Subcutaneous abdominal adipose tissue (tissue), 5 donors: Measurements from ENCODE around the gene ELK4.

Source experiments
- H3K27ac ChIP-seq: one replicate; pipeline ENCODE4 v1.7.0; 2013; ENCODE audit warnings: low read depth, mild to moderate bottlenecking, inconsistent platforms, low read length, moderate library complexity
- H3K27me3 ChIP-seq, 5 donors: one replicate each; pipeline ENCODE4 v1.7.0; 2013; ENCODE audit warnings: low read length in 5 of 5, inconsistent platforms in 1 of 5; ENCODE audit not compliant: control insufficient read depth in 5 of 5, insufficient read depth in 4 of 5
- H3K36me3 ChIP-seq, 5 donors: one replicate each; pipeline ENCODE4 v1.7.0; 2013; ENCODE audit warnings: low read length in 5 of 5; ENCODE audit not compliant: control insufficient read depth in 5 of 5, insufficient read depth in 5 of 5
- H3K4me1 ChIP-seq, 5 donors: one replicate each; pipeline ENCODE4 v1.7.0; 2013; ENCODE audit warnings: low read length in 5 of 5, mild to moderate bottlenecking in 3 of 5, moderate library complexity in 1 of 5; ENCODE audit not compliant: control insufficient read depth in 5 of 5, insufficient read depth in 5 of 5
- H3K4me3 ChIP-seq, 5 donors: one replicate each; pipeline ENCODE4 v1.7.0; 2013; ENCODE audit warnings: low read length in 5 of 5, low read depth in 1 of 5
- H3K9ac ChIP-seq, 5 donors: one replicate each; pipeline ENCODE4 v1.7.0; 2013; ENCODE audit warnings: low read length in 5 of 5, mild to moderate bottlenecking in 4 of 5, moderate library complexity in 3 of 5
- H3K9me3 ChIP-seq, 5 donors: one replicate each; pipeline ENCODE4 v1.7.0; 2013; ENCODE audit warnings: low read length in 5 of 5; ENCODE audit not compliant: control insufficient read depth in 5 of 5
- donor health status: healthy.
- donor health status: healthy.
- donor health status: healthy.
- donor health status: healthy.
- donor health status: healthy.

Gene ELK4

DNA sequence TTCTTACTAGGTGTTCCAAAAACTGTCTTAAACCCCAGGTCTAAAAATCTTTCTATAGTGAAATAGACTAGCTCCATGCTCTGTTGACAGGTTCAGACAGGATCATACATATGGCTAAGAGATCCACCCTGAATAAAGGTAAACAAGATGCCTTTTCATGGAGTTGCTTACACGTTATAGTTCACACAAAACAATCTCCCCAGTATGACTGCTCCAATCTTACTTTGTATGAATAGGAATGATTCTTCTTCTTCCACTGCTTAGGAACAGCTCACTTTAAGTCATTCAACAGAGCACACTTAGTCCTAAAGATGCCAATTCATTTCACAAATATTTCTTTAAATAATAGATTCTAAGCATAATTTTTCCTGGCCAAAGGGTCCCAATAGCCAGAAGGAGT is 16.0 kb downstream of the ELK4 start:
- Histone ChIP-seq H3K27ac (no peak overlapping the region), H3K27me3 (no peaks in the 10 kb centered on the region), H3K9me3 (no peaks in the 10 kb centered on the region), H3K4me1 (peaks cover 0 to 8% (median 4%) of the 10 kb centered on the region in 5 donors), H3K4me3 (no peak overlapping the region), H3K36me3 (peaks cover 36 to 65% (median 50%) of the 10 kb centered on the region in 5 donors), H3K9ac (no peak overlapping the region)

DNA sequence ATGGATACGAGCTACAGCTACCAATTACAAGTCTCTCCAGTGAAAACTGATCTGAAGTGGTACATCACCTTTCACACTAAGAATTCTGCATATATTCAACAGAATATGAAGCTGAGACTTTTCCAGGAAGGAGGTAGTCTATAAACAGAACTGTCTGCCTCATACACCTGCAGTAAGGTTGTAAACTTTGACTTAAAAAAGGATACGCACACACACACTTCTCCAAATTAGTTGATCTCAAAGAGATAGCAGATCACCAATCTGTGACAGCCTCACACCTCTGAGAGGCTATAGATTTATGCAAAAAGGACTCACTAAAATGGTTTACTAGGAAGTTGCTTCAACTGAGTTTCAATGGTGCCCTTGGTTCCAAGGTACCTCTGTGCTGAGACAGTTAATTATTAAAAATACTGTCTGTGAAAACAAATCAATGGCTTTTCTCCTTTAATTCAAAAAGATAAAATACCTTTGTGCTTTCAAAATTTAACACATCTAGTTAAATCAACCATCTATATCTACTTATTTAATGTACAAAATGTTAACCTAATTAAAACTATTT is 17.9 kb downstream of the ELK4 start:
- Histone ChIP-seq H3K4me1 (peaks cover 2 to 14% (median 8%) of the 10 kb centered on the region in 5 donors), H3K36me3 (peaks cover 28 to 51% (median 37%) of the 10 kb centered on the region in 5 donors), H3K27me3 (no peaks in the 10 kb centered on the region), H3K27ac (no peak overlapping the region), H3K4me3 (no peak overlapping the region), H3K9ac (no peak overlapping the region), H3K9me3 (no peaks in the 10 kb centered on the region)

DNA sequence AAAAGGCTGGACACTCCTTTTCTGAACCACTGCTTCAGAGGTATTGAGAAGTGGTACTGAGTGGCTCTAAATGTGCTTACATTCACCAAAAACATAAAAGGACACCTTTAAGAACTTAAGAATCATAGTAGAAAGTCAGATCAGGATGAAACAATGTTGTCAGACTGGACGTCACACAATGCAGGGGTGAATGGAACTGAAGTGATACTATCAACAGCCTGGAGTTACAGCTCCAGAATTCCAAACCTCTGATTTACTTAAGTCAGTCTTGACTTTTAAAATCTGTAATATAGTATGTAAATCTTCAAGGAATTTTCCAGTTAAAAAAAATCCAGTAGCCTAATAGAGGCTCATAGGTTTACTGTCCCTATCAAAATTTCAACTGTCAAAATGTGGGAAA is 19.3 kb downstream of the ELK4 start:
- no peaks in the 10 kb centered on the region for H3K27me3 ChIP-seq
- H3K4me1 ChIP-seq = peaks cover 2 to 14% (median 8%) of the 10 kb centered on the region in 5 donors
- H3K9me3 ChIP-seq = no peaks in the 10 kb centered on the region
- no peak overlapping the region for H3K9ac ChIP-seq
- no peak overlapping the region for H3K4me3 ChIP-seq
- H3K27ac ChIP-seq = no peak overlapping the region
- H3K36me3 ChIP-seq = peaks cover 14 to 39% (median 31%) of the 10 kb centered on the region in 5 donors

DNA sequence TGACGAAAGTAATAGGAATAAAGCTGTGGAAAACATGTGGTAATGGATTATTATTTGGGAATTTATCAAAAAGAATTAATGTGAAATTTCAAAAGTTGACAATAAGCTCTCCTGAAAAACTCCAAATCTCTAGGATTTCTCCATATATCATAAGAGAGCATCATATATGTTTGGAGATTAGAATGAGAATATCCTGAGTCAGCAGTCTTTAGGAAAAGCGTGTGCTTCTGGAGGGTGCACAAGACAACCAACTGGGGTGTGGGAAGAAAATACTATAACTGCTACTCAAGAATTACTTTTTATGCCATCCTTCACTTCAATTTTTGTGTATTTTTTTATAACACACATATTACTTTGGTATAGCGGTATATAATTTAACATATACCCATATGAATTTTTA is 19.7 kb downstream of the ELK4 start:
- Histone ChIP-seq H3K9ac (no peak overlapping the region), H3K4me3 (no peak overlapping the region), H3K36me3 (peaks cover 12 to 39% (median 31%) of the 10 kb centered on the region in 5 donors), H3K9me3 (no peaks in the 10 kb centered on the region), H3K4me1 (peaks cover 2 to 14% (median 8%) of the 10 kb centered on the region in 5 donors), H3K27ac (no peak overlapping the region), H3K27me3 (no peaks in the 10 kb centered on the region)

DNA sequence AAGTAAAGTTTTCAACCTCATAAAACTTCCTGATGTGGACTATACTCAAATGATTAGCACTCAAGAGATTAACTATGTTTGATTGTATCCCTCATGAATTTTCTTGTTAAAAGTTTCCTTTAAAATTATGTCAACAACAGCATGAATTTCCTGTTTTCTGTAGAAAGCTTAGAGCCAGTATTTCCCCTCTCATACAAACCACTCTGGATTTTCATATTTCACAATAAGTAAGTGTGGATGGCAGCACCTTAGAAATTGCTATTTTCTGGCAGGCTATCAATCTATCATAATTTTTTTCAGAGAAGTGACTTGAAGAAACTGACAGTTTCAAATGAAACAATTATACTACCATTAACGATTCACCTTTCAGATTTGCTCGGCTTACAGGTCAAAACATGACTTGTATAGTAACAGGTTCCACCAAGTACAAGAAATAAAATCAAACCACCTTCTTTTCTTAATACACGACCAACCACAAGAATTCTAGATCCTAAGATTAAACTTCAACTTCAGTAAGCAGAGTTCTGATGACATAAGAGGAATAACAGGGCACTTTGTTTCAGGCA is 20.8 kb downstream of the ELK4 start:
- H3K36me3 ChIP-seq = peaks cover 9 to 30% (median 21%) of the 10 kb centered on the region in 5 donors
- H3K4me3 ChIP-seq = no peak overlapping the region
- no peaks in the 10 kb centered on the region for H3K27me3 ChIP-seq
- peaks cover 2 to 14% (median 8%) of the 10 kb centered on the region in 5 donors for H3K4me1 ChIP-seq
- H3K27ac ChIP-seq = peak overlapping the region; percentile 42
- H3K9me3 ChIP-seq = no peaks in the 10 kb centered on the region
- H3K9ac ChIP-seq = peak overlapping the region in 1 of 5 donors; percentile 37

DNA sequence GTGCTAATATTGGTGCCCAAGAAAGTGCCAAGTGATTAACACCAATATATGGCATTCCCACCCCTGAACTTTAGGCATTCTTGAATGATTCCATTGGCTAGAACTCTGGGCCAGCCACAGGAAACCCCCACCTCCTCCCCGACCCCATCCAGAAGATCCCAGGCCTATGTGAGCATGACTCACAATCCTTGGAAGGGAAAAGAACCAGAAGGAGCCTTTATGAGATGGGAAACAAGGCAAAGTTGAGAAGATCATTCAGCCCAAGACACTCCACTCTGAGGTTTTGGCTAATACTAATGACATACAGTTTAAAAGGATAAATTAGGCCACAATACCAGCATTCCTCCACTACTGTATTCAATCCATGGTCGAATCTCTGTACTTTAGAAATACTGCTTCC is 21.8 kb downstream of the ELK4 start:
- peaks cover 2 to 14% (median 8%) of the 10 kb centered on the region in 5 donors for H3K4me1 ChIP-seq
- no peak overlapping the region for H3K9ac ChIP-seq
- H3K36me3 ChIP-seq = peaks cover 2 to 23% (median 15%) of the 10 kb centered on the region in 5 donors
- no peak overlapping the region for H3K4me3 ChIP-seq
- H3K27ac ChIP-seq = peak overlapping the region; percentile 42
- no peaks in the 10 kb centered on the region for H3K27me3 ChIP-seq
- H3K9me3 ChIP-seq = no peaks in the 10 kb centered on the region

DNA sequence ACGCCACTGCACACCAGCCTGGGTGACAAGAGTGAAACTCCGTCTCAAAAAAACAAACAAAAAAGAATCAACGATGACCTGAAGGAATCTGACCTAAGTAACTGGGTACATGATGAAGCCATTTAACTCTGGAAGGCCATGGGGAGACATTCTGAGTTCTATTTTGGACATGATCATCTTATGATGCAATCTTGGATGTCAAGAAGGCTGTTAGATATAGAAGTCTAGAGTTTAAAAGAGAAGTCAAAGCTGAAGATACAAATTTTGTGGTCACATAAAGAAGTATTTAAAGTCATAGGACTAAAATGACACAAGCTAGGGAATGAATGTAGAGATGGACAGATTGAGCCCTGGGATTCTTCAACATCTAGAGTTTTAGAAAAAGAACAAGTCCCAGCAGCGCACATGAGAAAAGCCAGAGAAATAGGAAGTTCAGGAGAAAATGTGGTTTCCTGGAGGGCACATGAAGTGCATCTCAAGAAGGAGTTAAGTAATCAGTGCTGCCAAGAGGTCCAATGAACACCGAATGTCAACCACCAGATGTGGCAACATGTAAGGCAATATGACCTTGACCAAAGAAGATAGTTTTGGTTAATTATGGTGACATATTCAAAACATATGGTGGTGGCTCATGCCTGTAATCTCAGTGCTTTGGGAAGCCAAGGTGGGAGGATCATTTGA is 26.8 kb downstream of the ELK4 start:
- Histone ChIP-seq H3K9me3 (no peaks in the 10 kb centered on the region), H3K36me3 (peaks cover 4 to 12% (median 8%) of the 10 kb centered on the region in 5 donors), H3K4me1 (peaks cover 1 to 8% (median 4%) of the 10 kb centered on the region in 5 donors), H3K9ac (no peak overlapping the region), H3K27me3 (no peaks in the 10 kb centered on the region), H3K4me3 (no peak overlapping the region), H3K27ac (no peak overlapping the region)

DNA sequence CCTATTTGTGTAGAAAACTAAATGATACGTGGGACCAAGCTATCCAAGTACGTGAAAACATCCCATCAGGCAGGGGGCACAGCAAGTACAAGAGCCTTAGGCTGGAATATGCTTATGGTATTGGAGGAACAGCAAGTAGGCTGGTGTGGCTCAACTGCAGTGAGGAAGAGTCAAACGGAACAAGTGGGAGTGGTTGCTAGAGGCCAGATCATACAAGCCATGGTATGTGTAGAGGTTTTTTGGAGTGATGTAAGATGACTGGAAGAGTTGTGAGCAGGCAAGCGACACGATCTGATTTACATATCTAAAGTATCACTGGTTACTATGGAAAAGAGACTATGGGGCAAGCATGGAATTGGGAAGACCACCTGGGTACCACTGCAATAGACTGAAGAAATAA is 27.8 kb downstream of the ELK4 start:
- peaks cover 4 to 12% (median 8%) of the 10 kb centered on the region in 5 donors for H3K36me3 ChIP-seq
- H3K4me1 ChIP-seq = peaks cover 7 to 17% (median 13%) of the 10 kb centered on the region in 5 donors
- H3K9me3 ChIP-seq = no peaks in the 10 kb centered on the region
- H3K4me3 ChIP-seq = no peak overlapping the region
- no peak overlapping the region for H3K27ac ChIP-seq
- no peaks in the 10 kb centered on the region for H3K27me3 ChIP-seq
- no peak overlapping the region for H3K9ac ChIP-seq

DNA sequence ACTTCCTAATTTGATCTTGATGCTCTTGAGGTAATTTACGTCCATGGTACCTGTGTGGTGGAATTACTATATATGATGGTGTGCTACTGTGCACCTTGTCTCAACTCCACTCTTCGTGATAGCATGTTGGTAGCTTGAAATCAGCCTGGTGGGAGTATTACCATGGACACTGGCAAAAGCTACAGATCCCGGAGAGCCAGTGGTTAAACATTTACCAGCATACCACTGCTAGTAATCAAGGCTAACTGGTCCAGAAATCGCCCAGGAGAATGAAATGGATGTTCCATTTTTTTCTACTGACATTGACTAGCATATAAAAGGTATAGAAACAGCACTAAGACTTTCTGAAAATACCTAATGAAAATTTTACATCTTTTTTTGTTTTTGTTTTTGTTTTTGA is 30.6 kb downstream of the ELK4 start:
- H3K27me3 ChIP-seq = no peaks in the 10 kb centered on the region
- peaks cover 12 to 34% (median 13%) of the 10 kb centered on the region in 5 donors for H3K4me1 ChIP-seq
- no peak overlapping the region for H3K27ac ChIP-seq
- no peak overlapping the region for H3K4me3 ChIP-seq
- no peak overlapping the region for H3K9ac ChIP-seq
- H3K9me3 ChIP-seq = no peaks in the 10 kb centered on the region
- peaks cover 0 to 17% (median 11%) of the 10 kb centered on the region in 5 donors for H3K36me3 ChIP-seq

DNA sequence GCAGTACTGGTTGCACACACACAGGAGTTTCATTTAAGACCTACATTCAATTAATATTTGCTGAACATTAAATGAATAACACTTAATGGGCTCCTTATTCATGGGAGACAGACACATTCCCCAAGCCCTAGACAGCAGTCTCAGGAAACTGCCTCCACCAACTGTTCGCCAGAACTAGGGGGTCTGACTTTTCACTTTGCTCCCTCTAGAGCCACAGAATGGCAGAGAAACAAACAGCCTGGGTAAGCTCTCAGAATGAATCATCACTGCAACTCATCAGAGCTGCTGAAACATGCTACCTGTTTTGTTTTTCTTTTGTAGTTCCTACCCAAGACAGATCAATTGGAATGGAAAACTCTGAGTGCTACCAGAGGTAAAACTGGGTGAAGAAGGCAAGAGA is 31.7 kb downstream of the ELK4 start:
- Histone ChIP-seq H3K4me3 (no peak overlapping the region), H3K9ac (no peak overlapping the region), H3K27me3 (no peaks in the 10 kb centered on the region), H3K9me3 (no peaks in the 10 kb centered on the region), H3K4me1 (peaks cover 12 to 34% (median 13%) of the 10 kb centered on the region in 5 donors), H3K27ac (peak overlapping the region; percentile 13), H3K36me3 (peaks cover 0 to 14% (median 11%) of the 10 kb centered on the region in 5 donors)
